GM19043 (cell line): ENCODE measurements around the gene GPR62.

Source experiments
- ATAC-seq: cut with Tn5 transposase; IDR thresholded peaks from one replicate; pipeline ENCODE4 v1.9.1; 2021; ENCODE audit warnings: low read depth; ENCODE audit not compliant: unreplicated experiment

The GPR62 gene

DNA sequence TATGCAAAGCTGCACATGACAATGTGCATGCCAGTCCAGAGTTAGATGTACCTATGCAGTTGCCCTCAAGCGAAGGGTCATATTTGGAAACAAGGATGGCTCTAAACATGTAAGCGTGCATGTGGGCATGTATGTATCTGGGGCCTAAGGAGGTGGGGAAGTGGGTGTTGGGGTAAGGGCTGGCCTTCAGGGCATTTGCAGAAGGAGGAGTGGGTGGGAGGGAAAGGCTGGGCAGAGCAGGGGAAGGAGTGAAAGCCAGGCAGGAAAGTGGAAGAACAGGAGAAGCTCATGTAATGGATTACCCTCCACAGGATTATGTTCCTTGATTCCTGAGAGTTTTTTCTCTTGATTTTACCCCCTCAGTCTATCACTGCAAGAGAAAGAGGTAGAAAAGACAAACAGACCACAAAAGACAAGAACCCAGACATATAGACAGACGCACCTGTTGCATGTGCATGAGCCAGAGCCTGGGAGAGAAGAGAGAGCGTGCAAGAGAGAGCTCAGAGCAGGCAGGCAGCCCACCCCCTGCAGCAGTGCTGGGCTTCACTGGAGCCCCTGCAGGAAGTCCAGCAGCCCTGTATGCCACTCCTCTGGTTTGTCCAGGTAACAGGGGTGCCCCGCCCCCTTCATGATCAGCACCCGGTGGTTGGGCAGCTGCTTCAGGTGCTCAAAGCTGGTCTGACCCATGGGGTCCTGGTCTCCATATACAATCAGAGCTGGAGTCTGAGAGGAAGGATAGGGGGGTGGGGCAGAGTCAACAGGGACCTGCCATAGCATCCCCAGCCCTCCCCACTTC is 13.9 kb downstream of the GPR62 start:
- no peak for ATAC-seq

DNA sequence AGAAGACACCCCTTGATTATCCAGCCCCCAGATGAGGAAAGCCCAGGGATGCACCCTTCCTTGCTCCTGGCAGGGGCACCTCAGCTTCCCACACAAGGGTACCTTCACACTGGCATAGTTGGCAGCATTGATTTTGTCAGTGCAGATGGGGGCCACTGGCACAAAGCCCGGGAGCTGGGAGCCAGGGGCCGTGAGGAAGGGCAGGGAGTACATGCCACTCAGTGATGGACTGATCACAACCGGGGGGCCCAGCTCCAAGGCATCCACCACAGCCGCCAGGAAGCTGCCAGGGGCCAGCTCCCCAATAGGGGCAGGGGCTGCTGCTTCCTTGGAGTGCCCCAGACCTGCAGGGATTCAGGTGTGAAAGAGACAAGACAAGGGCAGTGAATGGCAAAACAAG is 14.7 kb downstream of the GPR62 start:
- ATAC-seq = no peak

DNA sequence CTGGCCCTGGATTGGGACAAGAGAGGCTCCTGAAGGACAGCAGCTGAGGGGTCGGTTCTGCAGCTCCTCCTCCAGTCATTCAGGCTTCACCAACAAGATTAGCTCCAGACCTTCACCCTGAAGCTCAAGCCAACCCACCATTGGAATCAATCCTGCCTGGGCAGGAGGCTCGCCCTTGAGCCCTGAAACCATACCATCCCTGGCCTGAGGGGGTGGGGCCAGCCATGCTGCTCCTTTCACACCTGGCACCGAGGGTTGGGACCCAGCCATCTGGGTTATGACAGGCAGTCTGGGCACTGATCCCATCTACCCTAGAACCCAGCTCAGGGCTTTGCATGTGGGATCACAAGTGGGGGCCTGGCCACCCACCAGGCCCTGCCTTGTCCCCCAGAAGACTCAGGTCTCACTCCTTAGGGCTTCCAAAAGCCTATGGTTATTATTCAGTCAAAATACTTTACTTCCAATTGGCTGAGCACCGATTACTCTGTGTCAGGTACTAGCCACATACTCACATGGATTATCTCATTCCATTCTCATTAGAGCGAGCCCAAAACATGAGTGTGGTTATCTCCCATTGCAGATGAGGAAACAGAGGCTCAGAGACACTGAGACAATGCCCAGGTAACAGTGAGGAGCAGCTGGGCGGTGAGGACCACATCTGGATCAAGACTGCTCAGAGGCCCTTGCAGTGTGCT is 15.6 kb downstream of the GPR62 start:
- ATAC-seq = no peak

DNA sequence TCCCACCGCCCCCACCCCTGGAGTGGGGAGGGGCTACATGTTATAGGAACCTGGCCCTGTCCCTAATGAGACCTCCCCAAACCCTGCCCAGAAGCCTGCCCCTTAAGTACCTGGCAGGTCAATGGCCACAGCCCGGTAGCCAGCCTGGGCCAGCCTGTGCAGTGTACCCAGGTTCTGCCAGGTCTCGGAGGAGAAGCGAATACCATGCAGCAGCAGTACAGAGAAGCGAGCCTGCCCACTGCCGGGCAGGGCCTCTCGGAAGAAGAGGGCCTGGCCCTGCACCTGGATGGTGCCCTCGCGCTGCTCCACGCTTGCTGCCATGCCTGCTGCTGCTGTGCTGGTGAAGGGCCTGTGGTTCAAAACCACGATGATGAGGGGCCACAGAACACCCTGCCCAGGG is 16.2 kb downstream of the GPR62 start:
- ATAC-seq = no peak

DNA sequence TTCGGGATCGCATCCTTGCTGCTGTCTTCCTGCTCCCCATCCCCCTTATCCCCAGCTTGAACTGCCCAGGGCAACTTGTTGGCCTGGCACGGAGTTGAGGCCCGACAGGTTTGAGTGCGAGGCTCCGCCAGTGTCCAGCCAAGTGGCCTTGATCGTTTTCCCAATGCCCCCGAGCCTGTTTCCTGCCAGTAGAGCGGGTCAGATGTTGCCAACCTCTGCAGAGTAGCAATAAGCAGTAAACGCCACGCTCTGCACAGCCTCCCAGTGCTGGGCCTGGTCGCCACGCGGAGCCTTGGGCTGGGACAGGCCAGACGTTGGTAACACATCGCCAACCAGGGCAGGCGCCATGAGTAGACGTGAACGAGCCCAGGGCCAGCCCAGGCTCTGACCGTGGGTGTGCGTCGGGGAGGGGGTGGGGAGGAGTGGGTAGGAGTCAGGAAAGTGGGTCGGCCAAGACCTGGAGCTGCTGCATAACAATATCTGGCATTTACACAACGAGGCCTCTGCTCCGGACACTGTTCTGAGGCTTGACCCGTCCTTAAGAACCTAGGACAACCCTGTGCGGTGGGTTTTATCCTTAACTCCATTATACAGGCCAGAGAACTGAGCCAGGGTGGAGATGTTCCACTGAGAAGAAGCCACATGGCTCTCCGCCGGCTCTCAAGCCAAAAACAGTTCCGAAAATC is 19.2 kb downstream of the GPR62 start:
- ATAC-seq = no peak

DNA sequence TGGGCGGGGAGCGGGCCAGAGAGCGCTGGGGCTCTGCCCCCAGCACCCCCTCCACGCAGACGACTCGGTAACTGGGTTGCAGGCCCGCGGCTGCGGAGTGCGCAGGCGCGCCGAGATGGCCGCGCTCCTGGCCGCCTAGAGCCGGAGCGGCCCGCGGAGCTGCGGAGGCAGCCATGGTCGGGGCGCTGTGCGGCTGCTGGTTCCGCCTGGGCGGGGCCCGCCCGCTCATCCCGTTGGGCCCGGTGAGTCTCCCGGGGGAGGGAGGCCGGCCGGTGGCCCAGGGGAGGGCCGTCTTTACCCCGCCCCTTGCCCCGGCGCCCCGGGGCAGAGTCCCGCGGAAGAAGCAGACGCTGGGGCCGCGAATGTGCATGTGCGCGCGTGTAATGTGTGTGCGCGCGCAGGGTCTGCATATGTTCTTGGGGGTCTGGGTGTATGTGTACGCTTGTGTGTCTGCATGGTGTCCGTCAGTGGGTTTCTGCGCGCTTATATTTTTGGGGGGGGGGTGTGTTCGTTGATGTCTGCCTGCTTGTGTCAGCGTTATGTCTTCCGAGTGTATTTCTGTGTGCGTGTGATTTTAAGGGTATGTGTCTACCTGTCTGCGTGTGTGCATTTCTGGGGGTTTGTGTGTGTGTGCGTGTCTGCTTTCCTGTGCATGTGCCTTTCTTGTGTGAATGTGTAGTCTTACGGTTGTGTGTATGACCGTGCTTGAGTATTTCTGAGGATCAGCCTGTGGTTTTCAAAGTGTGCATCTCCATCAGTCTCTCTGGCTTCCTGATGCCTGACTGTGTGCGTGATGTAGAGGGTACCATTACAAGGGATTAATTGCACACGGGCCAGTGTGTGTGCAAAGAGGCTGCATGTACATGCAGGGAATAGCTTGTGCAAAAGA is 20.0 kb downstream of the GPR62 start, which contains the start of gene ABHD14A:
TSS of gene ABHD14A (plus strand) at position 102 of the 889 bp plus-strand sequence. CDS start at position 174, 72 bp downstream.
- ATAC-seq = peak; percentile 48

DNA sequence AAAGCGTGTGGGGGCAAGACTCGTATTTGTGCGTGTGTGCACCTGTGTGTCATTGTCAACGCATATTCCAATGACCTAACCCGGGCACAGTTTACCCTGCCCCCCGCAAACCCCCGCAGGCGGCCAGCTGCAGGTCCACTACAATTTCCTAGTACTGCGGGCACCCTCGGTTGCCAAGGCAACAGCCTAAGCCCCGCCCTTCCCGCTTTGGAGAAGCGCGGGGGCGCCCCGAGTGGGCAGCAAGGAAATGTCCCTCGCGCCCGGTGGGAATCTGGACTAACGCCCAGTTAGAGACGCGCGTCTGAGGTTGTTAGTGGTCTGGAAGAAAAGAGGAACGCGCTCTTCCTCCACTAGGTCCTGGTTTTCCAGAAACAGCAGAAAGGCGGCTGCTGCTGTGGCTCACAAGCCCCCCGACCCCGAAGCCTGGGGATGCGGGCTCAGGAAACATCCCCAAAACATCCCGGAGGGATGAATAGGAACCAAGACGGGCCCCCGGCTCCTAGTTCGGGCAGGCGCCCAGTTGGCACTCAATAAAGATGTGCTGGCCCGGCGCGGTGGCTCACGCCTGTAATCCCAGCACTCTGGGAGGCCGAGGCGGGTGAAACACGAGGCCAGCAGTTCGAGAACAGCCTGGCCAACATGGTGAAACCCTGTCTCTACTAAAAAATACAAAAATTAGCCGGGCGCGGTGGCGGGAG is 20.8 kb downstream of the GPR62 start:
- ATAC-seq = no peak

DNA sequence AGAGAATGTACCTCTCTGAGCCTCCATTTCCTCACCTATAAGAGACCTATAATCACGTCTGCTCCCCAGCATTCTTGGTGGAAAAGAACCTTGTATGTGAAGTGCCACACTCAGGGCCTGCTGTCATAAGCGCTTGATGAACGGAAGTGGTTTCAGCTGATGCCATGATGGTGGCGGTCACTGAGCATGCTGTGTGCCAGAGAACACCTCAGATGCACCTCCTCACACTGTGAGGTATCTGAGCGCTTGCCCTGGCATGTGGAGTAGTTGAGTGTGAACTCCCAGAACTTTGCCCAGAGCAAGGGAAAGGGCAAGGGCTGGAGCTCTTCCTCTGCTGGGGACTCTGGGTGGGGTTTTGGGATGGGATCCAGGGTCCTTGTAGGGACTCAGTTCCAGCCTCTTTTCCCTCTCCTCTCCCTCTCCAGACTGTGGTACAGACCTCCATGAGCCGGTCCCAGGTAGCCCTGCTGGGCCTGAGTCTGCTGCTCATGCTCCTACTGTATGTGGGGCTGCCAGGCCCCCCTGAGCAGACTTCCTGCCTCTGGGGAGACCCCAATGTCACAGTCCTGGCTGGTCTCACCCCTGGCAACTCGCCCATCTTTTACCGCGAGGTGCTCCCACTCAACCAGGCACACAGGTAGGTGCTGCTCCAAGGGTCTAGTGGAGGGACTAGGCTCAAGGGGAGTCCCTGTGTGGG is 22.4 kb downstream of the GPR62 start:
- ATAC-seq = no peak

DNA sequence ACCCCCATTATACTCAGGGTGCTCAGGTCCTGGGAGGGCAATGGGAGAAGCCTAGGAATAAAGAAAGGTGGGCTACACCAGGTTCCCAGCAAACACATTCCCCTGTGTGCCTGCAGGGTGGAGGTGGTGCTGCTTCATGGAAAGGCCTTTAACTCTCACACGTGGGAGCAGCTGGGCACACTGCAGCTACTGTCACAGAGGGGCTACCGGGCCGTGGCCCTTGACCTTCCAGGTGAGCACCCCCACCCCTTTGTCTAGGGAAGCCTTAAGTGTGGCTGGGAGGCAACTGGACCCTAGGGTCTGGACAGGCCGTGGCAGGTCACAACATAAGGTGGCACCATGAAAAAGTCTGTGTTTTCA is 22.9 kb downstream of the GPR62 start:
- ATAC-seq = no peak

DNA sequence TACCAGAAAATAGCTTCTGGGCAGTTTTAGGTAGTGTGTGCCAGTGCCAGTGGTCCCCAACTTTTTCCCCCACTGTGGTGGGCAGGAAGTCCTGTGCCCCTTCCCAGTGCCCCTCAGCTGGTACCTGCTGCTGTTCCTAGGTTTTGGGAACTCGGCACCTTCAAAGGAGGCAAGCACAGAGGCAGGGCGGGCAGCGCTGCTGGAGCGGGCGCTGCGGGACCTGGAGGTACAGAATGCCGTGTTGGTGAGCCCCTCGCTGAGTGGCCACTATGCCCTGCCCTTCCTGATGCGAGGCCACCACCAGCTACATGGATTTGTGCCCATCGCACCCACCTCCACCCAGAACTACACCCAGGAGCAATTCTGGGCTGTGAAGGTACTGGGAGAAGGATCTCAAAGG is 25.1 kb downstream of the GPR62 start:
- ATAC-seq = no peak

DNA sequence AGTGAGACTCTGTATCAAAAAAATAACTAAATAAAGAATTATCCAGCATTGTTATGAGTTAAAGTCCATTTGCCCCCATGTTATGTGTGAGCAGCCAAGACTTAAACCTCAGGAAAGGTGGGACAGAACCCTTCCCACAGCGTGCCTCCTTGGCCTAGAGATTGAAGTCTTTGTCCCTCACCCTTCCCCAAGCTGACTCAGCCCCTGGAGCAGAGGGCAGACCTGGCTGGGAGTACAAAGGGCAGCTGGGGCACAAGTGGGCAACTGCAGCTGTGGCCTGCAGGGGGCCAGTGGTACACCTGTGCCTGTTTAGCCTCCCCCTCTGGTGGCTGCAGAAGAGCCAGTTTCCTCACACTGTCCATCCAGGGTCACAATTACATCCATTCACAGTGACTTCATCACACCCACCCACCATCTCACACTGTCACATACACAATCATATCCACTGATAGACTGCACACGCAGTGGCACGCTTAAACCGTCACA is 27.2 kb downstream of the GPR62 start:
- peak; percentile 43 for ATAC-seq

DNA sequence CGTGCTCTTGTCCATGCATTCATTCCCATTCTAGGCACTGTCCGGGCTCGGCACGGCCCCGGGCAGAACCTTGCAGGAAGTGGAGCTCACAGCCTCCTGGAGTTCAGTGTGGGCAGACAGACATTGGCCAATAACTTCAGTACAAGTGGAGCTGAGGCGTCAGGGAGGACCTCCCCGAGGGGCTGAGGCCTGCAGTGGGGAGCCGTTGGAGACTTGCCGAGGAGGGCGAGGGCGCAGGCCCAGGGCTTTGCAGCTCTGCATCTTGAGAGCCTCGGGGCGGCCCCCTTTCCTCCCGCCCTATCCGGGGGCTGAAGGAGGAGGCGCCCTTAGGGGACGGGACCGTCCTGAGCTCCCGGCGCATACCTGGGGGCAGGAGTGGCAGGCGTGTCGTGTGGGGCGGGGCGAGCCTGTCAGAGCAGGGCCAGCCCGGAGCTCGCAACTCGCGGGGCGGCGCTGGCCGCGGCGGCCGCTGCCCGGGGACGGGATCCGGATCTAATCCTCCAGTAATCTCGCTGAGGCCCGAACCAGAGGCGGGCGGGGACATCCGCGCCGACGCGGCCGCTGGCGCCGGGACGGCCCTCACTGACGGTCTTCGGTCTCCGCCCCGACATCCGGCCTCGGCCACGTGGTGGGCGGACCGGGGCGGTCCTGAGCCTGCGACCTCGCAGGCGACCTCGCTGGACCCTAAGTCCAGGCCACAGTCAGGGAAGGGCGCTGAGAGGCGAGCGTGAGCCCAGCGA is 27.8 kb downstream of the GPR62 start, which contains the start of gene ACY1:
TSS of gene ACY1 (plus strand) at position 698 of the 740 bp plus-strand sequence. CDS start 530 bp downstream, outside the sequence.
- peak; percentile 70 for ATAC-seq

DNA sequence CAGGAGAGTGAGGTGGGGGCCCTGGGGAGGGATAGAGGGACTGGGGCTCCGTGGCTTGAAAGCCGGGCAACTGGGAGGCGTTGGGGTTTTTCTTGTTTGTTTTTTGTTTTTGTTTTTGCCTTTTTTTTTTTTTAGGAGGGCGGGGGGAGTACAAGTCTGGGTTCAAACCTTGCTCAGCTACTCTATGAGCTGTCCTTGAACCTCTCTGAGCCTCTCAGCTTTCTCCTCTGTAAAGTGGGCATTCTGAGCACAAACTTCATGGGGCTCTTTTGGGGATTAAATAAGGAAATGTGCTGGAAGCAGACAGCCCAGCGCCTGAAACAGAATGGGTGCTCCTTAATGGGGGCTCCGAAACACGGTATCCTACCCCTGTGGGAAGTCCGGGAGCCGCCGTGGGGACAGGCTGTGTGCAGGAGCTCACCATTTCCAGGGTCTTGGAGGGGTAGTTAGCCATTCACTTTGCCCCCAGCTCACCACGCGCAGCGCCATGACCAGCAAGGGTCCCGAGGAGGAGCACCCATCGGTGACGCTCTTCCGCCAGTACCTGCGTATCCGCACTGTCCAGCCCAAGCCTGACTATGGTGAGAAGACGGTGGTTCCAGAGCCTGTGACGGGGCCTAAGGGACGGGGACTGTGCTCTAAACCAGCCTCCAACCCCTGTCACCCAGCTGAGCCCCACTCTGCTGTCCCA is 28.5 kb downstream of the GPR62 start:
- ATAC-seq = no peak

DNA sequence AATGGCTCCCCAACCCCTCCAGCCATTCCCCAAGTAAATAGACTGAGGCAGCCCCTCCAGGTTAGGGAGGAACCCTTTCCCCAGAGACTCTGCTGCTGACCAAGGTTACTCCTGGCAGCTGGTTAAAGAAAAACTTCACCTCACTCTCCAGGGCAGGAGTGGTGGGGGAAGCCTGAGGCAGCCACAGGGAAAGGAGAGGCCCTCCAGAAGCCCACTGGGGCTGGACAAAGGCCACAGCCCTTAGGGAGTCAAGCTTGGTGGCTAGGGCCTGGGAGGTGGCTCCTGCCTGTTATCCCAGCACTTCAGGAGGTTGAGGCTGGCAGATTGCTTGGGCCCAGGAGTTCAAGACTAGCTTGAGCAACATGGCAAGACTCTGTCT is 29.1 kb downstream of the GPR62 start:
- no peak for ATAC-seq

DNA sequence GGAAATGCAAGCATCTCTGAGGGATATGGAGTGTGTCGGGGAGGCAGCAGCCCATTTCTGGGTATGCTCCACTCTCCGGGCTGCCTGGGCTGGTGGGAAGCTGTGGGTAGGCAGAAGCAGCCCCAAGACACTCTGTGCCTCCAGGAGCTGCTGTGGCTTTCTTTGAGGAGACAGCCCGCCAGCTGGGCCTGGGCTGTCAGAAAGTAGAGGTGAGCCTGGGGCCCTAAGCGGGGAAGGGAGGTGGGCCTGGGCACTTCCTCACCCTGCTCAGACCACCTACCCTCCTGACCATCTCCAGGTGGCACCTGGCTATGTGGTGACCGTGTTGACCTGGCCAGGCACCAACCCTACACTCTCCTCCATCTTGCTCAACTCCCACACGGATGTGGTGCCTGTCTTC is 29.9 kb downstream of the GPR62 start:
- ATAC-seq = no peak

DNA sequence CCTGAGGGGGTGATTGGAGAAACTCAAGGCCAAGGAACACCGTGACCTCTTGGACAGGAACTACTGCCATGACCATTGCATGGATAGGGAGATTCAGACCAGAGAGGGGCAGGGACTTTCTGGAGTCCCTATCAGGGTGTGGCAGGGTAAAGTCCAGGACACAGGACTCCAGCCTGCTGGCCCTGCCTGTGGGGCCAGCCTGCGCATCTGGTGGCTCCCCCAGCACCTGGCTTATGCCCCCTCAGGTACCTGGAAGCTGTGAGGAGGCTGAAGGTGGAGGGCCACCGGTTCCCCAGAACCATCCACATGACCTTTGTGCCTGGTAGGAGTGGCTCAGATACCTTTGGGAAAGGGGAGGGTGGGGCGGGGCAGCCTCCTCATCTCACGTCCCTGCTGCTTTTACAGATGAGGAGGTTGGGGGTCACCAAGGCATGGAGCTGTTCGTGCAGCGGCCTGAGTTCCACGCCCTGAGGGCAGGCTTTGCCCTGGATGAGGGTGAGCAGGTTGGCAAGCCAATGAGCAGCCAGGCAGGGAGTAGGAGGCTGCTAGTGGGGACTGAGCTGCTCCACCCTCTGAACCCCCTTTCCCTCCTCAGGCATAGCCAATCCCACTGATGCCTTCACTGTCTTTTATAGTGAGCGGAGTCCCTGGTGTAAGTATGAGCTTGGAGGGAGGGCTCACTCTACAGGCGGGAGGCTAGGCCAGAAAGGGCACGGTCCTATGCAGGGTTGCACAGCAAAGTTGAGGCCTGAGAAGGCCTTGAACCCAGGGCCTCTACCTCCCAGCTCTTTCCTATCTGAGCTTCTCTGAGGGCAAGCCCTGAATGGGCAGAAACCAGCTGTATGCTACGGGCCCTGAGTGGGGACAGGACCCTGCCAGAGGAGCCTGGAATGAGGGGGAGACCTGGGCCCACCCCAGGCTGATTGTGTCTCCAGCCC is 31.1 kb downstream of the GPR62 start:
- ATAC-seq = no peak

DNA sequence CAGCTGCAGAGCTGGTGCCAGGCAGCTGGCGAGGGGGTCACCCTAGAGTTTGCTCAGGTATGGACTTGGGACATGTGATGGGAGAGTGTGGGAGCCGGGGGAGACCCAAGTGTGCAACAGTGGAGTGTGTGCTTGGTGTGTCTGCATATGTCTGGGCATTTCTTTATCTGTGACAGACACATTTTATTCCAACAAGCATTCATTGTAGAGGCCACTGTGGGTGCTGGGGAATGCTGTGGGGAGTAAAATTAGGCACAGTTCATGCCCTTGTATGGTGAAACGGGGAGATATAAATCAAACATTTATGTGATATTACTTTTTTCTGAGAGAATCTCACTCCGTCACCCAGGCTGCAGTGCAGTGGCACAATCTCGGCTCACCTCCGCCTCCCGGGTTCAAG is 32.4 kb downstream of the GPR62 start:
- ATAC-seq = no peak
